Subcutaneous abdominal adipose tissue (tissue), 5 donors: ENCODE measurements around the gene CDH20.
A peak's percentile ranks its signal among the peaks of the same experiment; 100 is the strongest.

ENCODE experiments used
- H3K27ac ChIP-seq: one replicate; pipeline ENCODE4 v1.7.0; 2013; ENCODE audit warnings: low read depth, mild to moderate bottlenecking, inconsistent platforms, low read length, moderate library complexity
- H3K27me3 ChIP-seq, 5 donors: one replicate each; pipeline ENCODE4 v1.7.0; 2013; ENCODE audit warnings: low read length in 5 of 5, inconsistent platforms in 1 of 5; ENCODE audit not compliant: control insufficient read depth in 5 of 5, insufficient read depth in 4 of 5
- H3K36me3 ChIP-seq, 5 donors: one replicate each; pipeline ENCODE4 v1.7.0; 2013; ENCODE audit warnings: low read length in 5 of 5; ENCODE audit not compliant: control insufficient read depth in 5 of 5, insufficient read depth in 5 of 5
- H3K4me1 ChIP-seq, 5 donors: one replicate each; pipeline ENCODE4 v1.7.0; 2013; ENCODE audit warnings: low read length in 5 of 5, mild to moderate bottlenecking in 3 of 5, moderate library complexity in 1 of 5; ENCODE audit not compliant: control insufficient read depth in 5 of 5, insufficient read depth in 5 of 5
- H3K4me3 ChIP-seq, 5 donors: one replicate each; pipeline ENCODE4 v1.7.0; 2013; ENCODE audit warnings: low read length in 5 of 5, low read depth in 1 of 5
- H3K9ac ChIP-seq, 5 donors: one replicate each; pipeline ENCODE4 v1.7.0; 2013; ENCODE audit warnings: low read length in 5 of 5, mild to moderate bottlenecking in 4 of 5, moderate library complexity in 3 of 5
- H3K9me3 ChIP-seq, 5 donors: one replicate each; pipeline ENCODE4 v1.7.0; 2013; ENCODE audit warnings: low read length in 5 of 5; ENCODE audit not compliant: control insufficient read depth in 5 of 5
- donor health status: healthy.
- donor health status: healthy.
- donor health status: healthy.
- donor health status: healthy.
- donor health status: healthy.

The CDH20 gene

GRCh38 chr18:61543518-61543917 lies 210.3 kb downstream of the CDH20 start:
- H3K9ac ChIP-seq = no peak overlapping the region
- no peaks in the 10 kb centered on the region for H3K9me3 ChIP-seq
- H3K27ac ChIP-seq = no peak overlapping the region
- H3K4me1 ChIP-seq = peaks cover 0 to 4% (median 0%) of the 10 kb centered on the region in 5 donors
- H3K4me3 ChIP-seq = no peak overlapping the region
- H3K27me3 ChIP-seq = no peaks in the 10 kb centered on the region
- peaks cover 0 to 1% (median 0%) of the 10 kb centered on the region in 5 donors for H3K36me3 ChIP-seq

DNA sequence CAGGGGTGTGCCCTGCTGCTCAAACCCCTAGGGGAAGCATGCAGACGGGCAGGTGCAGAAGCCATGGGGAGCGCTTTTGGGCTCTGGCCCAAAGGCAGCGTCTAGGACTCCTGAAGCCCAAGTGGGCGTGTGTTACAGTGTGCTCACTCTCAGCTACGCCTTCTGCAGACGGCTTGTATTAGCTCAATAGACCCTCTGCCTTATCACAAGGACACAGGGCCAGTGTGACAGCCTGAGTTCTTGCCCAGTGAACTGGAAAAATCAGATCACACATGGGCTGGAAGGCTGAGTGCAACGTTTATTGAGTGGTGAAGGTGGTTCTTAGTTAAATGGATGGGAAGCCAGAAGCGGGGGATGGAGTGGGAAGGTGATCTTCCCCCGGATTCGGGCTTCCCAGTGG lies 210.9 kb downstream of the CDH20 start:
- no peaks in the 10 kb centered on the region for H3K9me3 ChIP-seq
- H3K4me1 ChIP-seq = peaks cover 0 to 4% (median 0%) of the 10 kb centered on the region in 5 donors
- no peak overlapping the region for H3K9ac ChIP-seq
- H3K27me3 ChIP-seq = no peaks in the 10 kb centered on the region
- no peak overlapping the region for H3K4me3 ChIP-seq
- peaks cover 0 to 2% (median 0%) of the 10 kb centered on the region in 5 donors for H3K36me3 ChIP-seq
- H3K27ac ChIP-seq = no peak overlapping the region

- Histone ChIP-seq H3K9me3 (no peaks in the 10 kb centered on the region), H3K36me3 (peaks cover 0 to 3% (median 2%) of the 10 kb centered on the region in 5 donors), H3K4me1 (peaks cover 0 to 4% (median 0%) of the 10 kb centered on the region in 5 donors), H3K9ac (no peak overlapping the region), H3K27ac (no peak overlapping the region), H3K4me3 (no peak overlapping the region), H3K27me3 (no peaks in the 10 kb centered on the region)
Observed at GRCh38 chr18:61545281-61546245, 212.3 kb downstream of the CDH20 start.

DNA sequence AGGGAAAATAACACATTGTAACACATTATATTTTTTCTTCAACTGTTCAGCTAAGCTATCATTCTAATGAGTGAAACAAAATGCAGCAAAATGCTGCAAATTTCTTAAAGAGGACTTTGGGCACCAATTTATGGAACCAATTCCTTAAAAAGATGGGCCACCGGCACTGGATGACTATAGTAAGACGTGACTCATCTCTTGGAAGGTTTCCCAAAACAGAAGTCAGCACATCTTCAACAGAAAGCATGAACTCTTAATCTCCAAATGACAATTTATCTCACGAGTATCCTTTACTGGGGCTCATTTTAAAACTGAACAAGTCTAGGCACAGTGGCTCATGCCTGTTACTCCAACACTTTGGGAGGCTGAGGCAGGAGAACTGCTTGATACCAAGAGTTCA lies 213.4 kb downstream of the CDH20 start:
- Histone ChIP-seq H3K4me1 (peaks cover 0 to 4% (median 0%) of the 10 kb centered on the region in 5 donors), H3K9me3 (no peaks in the 10 kb centered on the region), H3K27ac (no peak overlapping the region), H3K27me3 (no peaks in the 10 kb centered on the region), H3K4me3 (no peak overlapping the region), H3K9ac (no peak overlapping the region), H3K36me3 (peaks cover 0 to 3% (median 2%) of the 10 kb centered on the region in 5 donors)

DNA sequence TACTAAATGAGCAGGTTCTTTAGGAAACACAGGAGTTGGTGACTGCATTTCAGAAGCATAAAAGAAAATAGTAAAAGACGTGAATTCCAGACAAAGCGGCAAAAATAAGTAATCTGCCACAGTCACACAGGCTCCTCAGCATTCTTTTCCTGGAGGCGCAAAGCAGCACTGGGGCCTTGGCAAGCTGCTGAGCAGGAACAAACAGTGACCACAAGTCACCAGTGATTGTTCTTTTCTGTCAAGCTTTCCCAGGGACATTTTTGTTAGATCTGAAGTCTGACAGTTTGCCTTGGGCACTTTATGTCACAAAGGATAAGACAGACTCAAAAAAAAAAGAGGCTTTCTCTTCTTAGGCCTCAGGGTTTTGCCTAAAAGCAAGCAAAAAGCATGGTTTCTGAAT lies 216.2 kb downstream of the CDH20 start:
- Histone ChIP-seq H3K4me1 (peaks cover 0 to 4% (median 0%) of the 10 kb centered on the region in 5 donors), H3K36me3 (peaks cover 0 to 3% (median 2%) of the 10 kb centered on the region in 5 donors), H3K27me3 (no peaks in the 10 kb centered on the region), H3K27ac (no peak overlapping the region), H3K9ac (no peak overlapping the region), H3K4me3 (no peak overlapping the region), H3K9me3 (no peaks in the 10 kb centered on the region)

DNA sequence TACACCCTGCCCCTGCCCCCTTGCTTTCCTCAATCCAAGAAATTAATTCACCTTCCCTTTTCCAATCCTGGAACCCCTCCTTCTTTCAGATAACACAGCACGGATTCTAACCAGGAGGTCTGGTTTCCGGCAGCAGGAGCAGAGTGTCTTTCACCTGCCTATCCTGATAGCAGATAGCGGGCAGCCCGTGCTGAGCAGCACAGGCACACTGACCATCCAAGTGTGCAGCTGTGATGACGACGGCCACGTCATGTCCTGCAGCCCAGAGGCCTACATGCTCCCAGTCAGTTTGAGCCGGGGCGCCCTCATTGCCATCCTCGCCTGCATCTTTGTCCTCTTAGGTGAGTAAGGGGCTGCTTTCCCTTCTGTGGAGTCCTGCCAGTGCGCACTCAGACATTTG lies 216.7 kb downstream of the CDH20 start:
- no peak overlapping the region for H3K27ac ChIP-seq
- peaks cover 0 to 4% (median 0%) of the 10 kb centered on the region in 5 donors for H3K4me1 ChIP-seq
- H3K27me3 ChIP-seq = no peaks in the 10 kb centered on the region

GRCh38 chr18:61551586-61551985 lies 218.4 kb downstream of the CDH20 start:
- no peaks in the 10 kb centered on the region for H3K4me1 ChIP-seq
- H3K36me3 ChIP-seq = peaks cover 0 to 3% (median 2%) of the 10 kb centered on the region in 5 donors
- no peak overlapping the region for H3K9ac ChIP-seq
- H3K9me3 ChIP-seq = no peaks in the 10 kb centered on the region
- no peak overlapping the region for H3K4me3 ChIP-seq
- H3K27me3 ChIP-seq = no peaks in the 10 kb centered on the region
- no peak overlapping the region for H3K27ac ChIP-seq

More for the DNA sequence above, 216.7 kb downstream of the CDH20 start:
- no peak overlapping the region for H3K4me3 ChIP-seq
- H3K9me3 ChIP-seq = no peaks in the 10 kb centered on the region
- H3K9ac ChIP-seq = no peak overlapping the region
- H3K36me3 ChIP-seq = peaks cover 0 to 3% (median 2%) of the 10 kb centered on the region in 5 donors

DNA sequence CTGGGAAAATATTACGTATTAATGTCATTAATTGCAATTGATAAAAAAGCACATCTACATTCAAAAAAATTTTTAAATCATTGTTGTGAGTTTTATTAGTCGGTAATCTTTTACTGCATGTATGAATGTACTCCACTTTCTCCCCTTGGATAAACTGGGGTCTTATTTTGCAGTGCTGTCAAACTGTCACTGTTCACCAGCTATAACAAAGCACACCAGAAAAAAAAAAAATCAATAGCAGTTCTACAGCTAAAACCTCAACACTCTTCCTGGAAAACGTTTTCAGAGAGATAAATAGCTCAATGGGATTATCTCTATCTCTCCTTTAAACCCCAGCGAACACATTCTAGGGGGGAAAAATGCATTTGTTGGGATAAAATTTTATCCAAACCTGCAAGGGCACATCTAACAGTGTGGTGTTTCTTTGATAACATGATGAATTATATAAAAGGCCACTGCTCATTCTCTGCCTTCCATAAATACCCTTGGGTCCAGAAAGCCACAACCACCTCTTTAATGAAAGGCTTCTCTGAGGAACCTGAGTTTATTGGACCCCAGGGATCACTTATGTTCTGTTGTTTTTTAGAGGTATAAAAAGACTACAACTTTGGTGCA lies 219.9 kb downstream of the CDH20 start:
- Histone ChIP-seq H3K4me1 (no peaks in the 10 kb centered on the region), H3K9ac (no peak overlapping the region), H3K27ac (no peak overlapping the region), H3K9me3 (no peaks in the 10 kb centered on the region), H3K27me3 (no peaks in the 10 kb centered on the region), H3K36me3 (peaks cover 0 to 3% (median 2%) of the 10 kb centered on the region in 5 donors), H3K4me3 (no peak overlapping the region)

GRCh38 chr18:61554117-61554776 lies 221.0 kb downstream of the CDH20 start:
- no peaks in the 10 kb centered on the region for H3K9me3 ChIP-seq
- no peak overlapping the region for H3K27ac ChIP-seq
- no peaks in the 10 kb centered on the region for H3K27me3 ChIP-seq
- H3K4me1 ChIP-seq = no peaks in the 10 kb centered on the region
- peak overlapping the region in 4 of 5 donors; percentile 29 to 42 (median 36) for H3K4me3 ChIP-seq
- peak overlapping the region in 1 of 5 donors; percentile 19 for H3K9ac ChIP-seq
- H3K36me3 ChIP-seq = peaks cover 0 to 3% (median 2%) of the 10 kb centered on the region in 5 donors
